K562 (cell line): Measurements from ENCODE around the gene BCR. TPM values are rescaled to one million over a fixed set of nuclear protein-coding genes. Genes with fewer than 3 reads are reported as not detected.
A peak's percentile ranks its signal among the peaks of the same experiment; 100 is the strongest.

Experiments used
- ARID3B ChIP-seq: fragments of 250-450 bp; sonication (Bioruptor Pico); IDR thresholded peaks from 2 replicates; pipeline ENCODE4 v1.4.0; 2020; ENCODE audit warnings: borderline replicate concordance
- CHCHD3 ChIP-seq: fragments of 250-450 bp; sonication (Bioruptor Pico); IDR thresholded peaks from 2 replicates; pipeline ENCODE4 v2.1.2; 2022; ENCODE audit warnings: mild to moderate bottlenecking
- SAFB ChIP-seq: fragments of 200-400 bp; formaldehyde crosslinking; IDR thresholded peaks from 2 replicates; pipeline ENCODE4 v1.6.1; 2017; ENCODE audit warnings: low read depth, low read length, borderline replicate concordance
- polyA plus RNA-seq, 8 experiments: library from polyadenylated mRNA; depleted of rRNA in 4 of 8; stranded (reverse) in 5 of 8; unstranded in 3 of 8; fragments of >200 nt; fragmentation: Nextera tagmentation in 2 of 8; fragmentation: Illumina TruSeq in 1 of 8; extraction: Ambion mirVana in 2 of 8; extraction: Trizol in 1 of 8; gene quantifications; 2 replicates each; pipeline versions ENCODE4 v1.2.1 to v1.2.3, GENCODE V29; 2011 to 2014; ENCODE audit warnings: inconsistent platforms in 1 of 8, missing spikeins in 1 of 8
- total RNA-seq, 7 experiments: library from RNA; depleted of rRNA in 6 of 7; stranded (reverse); fragments of >200 nt in 6 of 7; fragmentation: Illumina TruSeq in 2 of 7; extraction: Trizol in 2 of 7; gene quantifications; 2 replicates each; pipeline versions ENCODE4 v1.2.1 to v1.2.3, GENCODE V29; 2011 to 2021; ENCODE audit warnings: low replicate concordance in 1 of 7
- TF ChIP-seq, protein P1 (sequence below): sonication (generic); formaldehyde crosslinking; IDR thresholded peaks from 2 replicates; pipeline ENCODE4 v1.8.1; 2023; ENCODE audit warnings: mild to moderate bottlenecking, missing genetic modification reagents
- TF ChIP-seq, protein P2 (sequence below): fragments of 450-650 bp; IDR thresholded peaks from 2 replicates; pipeline ENCODE4 v1.6.1; 2018; ENCODE audit not compliant: partially characterized antibody
- TF ChIP-seq, protein P3 (sequence below): sonication (generic); formaldehyde crosslinking; IDR thresholded peaks from 2 replicates; pipeline ENCODE4 v1.8.1; 2023; ENCODE audit warnings: mild to moderate bottlenecking, missing genetic modification reagents

The BCR gene
- total and polyA plus RNA-seq, 9 of the 15 experiments (the other 6 are each of a cell fraction or from before 2014, with no cell fraction given): 0.41 to 150 (median 45.6) TPM

DNA sequence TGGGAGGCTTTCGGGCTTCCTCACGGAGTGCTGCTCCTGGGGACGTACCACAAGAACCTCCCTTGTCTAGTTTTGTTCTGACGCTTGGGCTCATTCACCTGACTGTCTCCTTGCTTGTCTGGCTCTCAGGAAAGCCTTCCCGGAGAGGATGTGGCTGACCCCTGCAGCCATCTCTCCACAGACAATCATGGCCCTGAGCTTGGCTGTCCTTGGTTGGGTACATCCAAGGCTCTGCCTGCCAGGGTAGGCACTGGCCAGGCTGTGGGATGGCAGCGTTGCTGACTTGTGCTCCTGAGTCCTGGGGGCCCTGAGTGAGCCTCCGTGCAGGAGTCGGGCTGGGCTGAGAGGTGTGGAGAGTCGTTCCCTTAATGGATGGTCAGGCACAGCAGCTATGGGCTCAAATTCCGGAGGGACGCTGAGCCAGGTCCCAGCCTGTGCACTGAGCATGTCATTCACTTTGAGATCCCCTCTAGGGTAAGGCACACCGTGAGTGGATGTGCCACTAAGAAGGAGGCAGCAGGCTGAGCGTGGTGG is 32.8 kb downstream of the BCR start (continued):
- no peak for TF ChIP-seq ARID3B
- TF ChIP-seq, protein P1, sequence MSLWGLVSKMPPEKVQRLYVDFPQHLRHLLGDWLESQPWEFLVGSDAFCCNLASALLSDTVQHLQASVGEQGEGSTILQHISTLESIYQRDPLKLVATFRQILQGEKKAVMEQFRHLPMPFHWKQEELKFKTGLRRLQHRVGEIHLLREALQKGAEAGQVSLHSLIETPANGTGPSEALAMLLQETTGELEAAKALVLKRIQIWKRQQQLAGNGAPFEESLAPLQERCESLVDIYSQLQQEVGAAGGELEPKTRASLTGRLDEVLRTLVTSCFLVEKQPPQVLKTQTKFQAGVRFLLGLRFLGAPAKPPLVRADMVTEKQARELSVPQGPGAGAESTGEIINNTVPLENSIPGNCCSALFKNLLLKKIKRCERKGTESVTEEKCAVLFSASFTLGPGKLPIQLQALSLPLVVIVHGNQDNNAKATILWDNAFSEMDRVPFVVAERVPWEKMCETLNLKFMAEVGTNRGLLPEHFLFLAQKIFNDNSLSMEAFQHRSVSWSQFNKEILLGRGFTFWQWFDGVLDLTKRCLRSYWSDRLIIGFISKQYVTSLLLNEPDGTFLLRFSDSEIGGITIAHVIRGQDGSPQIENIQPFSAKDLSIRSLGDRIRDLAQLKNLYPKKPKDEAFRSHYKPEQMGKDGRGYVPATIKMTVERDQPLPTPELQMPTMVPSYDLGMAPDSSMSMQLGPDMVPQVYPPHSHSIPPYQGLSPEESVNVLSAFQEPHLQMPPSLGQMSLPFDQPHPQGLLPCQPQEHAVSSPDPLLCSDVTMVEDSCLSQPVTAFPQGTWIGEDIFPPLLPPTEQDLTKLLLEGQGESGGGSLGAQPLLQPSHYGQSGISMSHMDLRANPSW (CRISPR knock-in tag): peak; percentile 92; the same call in 1 of the 2 replicates
- TF ChIP-seq, protein P2, sequence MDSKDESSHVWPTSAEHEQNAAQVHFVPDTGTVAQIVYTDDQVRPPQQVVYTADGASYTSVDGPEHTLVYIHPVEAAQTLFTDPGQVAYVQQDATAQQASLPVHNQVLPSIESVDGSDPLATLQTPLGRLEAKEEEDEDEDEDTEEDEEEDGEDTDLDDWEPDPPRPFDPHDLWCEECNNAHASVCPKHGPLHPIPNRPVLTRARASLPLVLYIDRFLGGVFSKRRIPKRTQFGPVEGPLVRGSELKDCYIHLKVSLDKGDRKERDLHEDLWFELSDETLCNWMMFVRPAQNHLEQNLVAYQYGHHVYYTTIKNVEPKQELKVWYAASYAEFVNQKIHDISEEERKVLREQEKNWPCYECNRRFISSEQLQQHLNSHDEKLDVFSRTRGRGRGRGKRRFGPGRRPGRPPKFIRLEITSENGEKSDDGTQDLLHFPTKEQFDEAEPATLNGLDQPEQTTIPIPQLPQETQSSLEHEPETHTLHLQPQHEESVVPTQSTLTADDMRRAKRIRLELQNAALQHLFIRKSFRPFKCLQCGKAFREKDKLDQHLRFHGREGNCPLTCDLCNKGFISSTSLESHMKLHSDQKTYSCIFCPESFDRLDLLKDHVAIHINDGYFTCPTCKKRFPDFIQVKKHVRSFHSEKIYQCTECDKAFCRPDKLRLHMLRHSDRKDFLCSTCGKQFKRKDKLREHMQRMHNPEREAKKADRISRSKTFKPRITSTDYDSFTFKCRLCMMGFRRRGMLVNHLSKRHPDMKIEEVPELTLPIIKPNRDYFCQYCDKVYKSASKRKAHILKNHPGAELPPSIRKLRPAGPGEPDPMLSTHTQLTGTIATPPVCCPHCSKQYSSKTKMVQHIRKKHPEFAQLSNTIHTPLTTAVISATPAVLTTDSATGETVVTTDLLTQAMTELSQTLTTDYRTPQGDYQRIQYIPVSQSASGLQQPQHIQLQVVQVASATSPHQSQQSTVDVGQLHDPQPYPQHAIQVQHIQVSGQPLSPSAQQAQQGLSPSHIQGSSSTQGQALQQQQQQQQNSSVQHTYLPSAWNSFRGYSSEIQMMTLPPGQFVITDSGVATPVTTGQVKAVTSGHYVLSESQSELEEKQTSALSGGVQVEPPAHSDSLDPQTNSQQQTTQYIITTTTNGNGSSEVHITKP: no peak
- TF ChIP-seq SAFB: no peak
- TF ChIP-seq, protein P3, sequence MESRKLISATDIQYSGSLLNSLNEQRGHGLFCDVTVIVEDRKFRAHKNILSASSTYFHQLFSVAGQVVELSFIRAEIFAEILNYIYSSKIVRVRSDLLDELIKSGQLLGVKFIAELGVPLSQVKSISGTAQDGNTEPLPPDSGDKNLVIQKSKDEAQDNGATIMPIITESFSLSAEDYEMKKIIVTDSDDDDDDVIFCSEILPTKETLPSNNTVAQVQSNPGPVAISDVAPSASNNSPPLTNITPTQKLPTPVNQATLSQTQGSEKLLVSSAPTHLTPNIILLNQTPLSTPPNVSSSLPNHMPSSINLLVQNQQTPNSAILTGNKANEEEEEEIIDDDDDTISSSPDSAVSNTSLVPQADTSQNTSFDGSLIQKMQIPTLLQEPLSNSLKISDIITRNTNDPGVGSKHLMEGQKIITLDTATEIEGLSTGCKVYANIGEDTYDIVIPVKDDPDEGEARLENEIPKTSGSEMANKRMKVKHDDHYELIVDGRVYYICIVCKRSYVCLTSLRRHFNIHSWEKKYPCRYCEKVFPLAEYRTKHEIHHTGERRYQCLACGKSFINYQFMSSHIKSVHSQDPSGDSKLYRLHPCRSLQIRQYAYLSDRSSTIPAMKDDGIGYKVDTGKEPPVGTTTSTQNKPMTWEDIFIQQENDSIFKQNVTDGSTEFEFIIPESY (CRISPR knock-in tag): no peak
- no peak for TF ChIP-seq CHCHD3 (CRISPR knock-in tag)
